Adrenal gland (tissue), 5 donors: ENCODE data around the gene HEPACAM.

Experiments
- POLR2A ChIP-seq, 2 donors: fragments of 450-650 bp; IDR thresholded peaks; one replicate each; pipeline ENCODE4 v1.6.1; 2017; ENCODE audit warnings: antibody characterized with exemption in 2 of 2, mild to moderate bottlenecking in 2 of 2, moderate library complexity in 1 of 2
- TF ChIP-seq, protein P1 (sequence below), 6 experiments: fragments of 450-650 bp in 4 of 6; fragments of 200-600 bp in 2 of 6; sonication (generic) in 1 of 6; IDR thresholded peaks; 1 replicate in 5 of 6; 2 replicates in 1 of 6; pipeline versions ENCODE4 v1.5.1 to v1.8.0; 2016 to 2021; ENCODE audit warnings: antibody characterized with exemption in 6 of 6, mild to moderate bottlenecking in 2 of 6, moderate library complexity in 1 of 6
- donor health status: DM: no; HTN: no; CAD: no.

DNA sequence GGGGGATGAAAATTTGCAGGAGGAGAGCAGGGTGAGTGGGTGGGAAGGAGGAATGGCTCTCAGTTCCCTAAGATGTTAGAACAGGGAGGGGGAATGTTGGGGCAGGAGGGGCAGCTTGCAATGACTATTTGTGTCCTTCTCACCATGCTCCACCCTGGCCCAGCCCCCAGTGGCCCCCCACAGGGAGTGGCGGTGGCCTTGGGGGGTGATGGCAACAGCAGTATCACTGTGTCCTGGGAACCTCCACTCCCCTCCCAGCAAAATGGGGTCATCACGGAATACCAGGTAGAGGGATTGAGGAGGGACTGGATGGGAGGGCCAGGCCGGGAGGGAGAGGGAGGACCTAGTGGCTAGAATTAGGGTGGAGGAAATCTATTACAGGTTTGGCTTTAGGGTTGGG, 60.4 kb downstream of the HEPACAM start:
- TF ChIP-seq, protein P1, sequence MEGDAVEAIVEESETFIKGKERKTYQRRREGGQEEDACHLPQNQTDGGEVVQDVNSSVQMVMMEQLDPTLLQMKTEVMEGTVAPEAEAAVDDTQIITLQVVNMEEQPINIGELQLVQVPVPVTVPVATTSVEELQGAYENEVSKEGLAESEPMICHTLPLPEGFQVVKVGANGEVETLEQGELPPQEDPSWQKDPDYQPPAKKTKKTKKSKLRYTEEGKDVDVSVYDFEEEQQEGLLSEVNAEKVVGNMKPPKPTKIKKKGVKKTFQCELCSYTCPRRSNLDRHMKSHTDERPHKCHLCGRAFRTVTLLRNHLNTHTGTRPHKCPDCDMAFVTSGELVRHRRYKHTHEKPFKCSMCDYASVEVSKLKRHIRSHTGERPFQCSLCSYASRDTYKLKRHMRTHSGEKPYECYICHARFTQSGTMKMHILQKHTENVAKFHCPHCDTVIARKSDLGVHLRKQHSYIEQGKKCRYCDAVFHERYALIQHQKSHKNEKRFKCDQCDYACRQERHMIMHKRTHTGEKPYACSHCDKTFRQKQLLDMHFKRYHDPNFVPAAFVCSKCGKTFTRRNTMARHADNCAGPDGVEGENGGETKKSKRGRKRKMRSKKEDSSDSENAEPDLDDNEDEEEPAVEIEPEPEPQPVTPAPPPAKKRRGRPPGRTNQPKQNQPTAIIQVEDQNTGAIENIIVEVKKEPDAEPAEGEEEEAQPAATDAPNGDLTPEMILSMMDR (IDR thresholded peaks at IDR 0.05), result no peak
- TF ChIP-seq POLR2A (IDR thresholded peaks at IDR 0.05), result no peak
